K562 (cell line): Measurements from ENCODE around the gene NLRP9. TPM values are rescaled to one million over a fixed set of nuclear protein-coding genes. Genes with fewer than 3 reads are reported as not detected.
A peak's percentile ranks its signal among the peaks of the same experiment; 100 is the strongest.

Experiments used
- ATAC-seq: fragments of 200-7000 bp; cut with Tn5 transposase; 3 replicates; pipeline ENCODE4 v1.9.1; 2020; ENCODE audit warnings: moderate library complexity
- BruUV-seq: library from RNA; stranded (reverse); fragments of 400-500 nt; replicated peaks from 2 replicates; lab custom pipeline; 2021; lab: Mats Ljungman, UMichigan
- CTCF ChIA-PET: fragments of 300-600 bp; formaldehyde crosslinking; extraction: SDS; loops from one replicate; lab custom pipeline; 2021; ENCODE audit warnings: low intra/inter-chr PET ratio; lab: Yijun Ruan, JAX
- POLR2A ChIA-PET: fragments of 300-600, 350-650 bp; sonication (Branson Sonifier 250); formaldehyde crosslinking; extraction: SDS; loops from one replicate; lab custom pipeline; 2021; ENCODE audit warnings: antibody characterized with exemption, inconsistent platforms; lab: Yijun Ruan, JAX
- DNase-seq, 4 experiments: peaks; one replicate each; pipeline versions ENCODE4 v3.0.0 to v3.0.0-alpha.2; 2011 to 2018; ENCODE audit warnings: low spot score in 3 of 4, mixed read lengths in 3 of 4; ENCODE audit errors: extremely low read depth in 1 of 4
- FAIRE-seq: peaks from 2 replicates; lab custom pipeline; 2011; peaks lifted over from hg19 to GRCh38; lab: Jason Lieb, UNC
- H2AFZ ChIP-seq: 2 replicates; pipeline ENCODE4 v1.6.0; 2011; ENCODE audit warnings: low read depth, low read length, control low read depth, inconsistent platforms
- H3K27ac ChIP-seq: fragments of 200-600 bp; 3 replicates; pipeline ENCODE4 v1.8.0; 2011; ENCODE audit warnings: low read depth, mild to moderate bottlenecking, control low read depth, inconsistent platforms, low read length, moderate library complexity, mixed read lengths; ENCODE audit errors: extremely low read depth
- H3K27me3 ChIP-seq, 2 experiments: fragments of 300-600 bp in 1 of 2; 2 replicates in 1 of 2; 3 replicates in 1 of 2; pipeline versions ENCODE4 v1.6.0 to v1.8.0; 2011; ENCODE audit warnings: inconsistent platforms in 2 of 2, low read length in 2 of 2, mild to moderate bottlenecking in 1 of 2, mixed read lengths in 1 of 2, moderate library complexity in 1 of 2; ENCODE audit not compliant: control insufficient read depth in 2 of 2, insufficient read depth in 2 of 2
- H3K36me3 ChIP-seq: fragments of 300-600 bp; 3 replicates; pipeline ENCODE4 v1.8.0; 2011; ENCODE audit warnings: mild to moderate bottlenecking, low read length, inconsistent platforms; ENCODE audit not compliant: control insufficient read depth, insufficient read depth
- H3K4me1 ChIP-seq, 2 experiments: fragments of 200-600 bp in 1 of 2; replicated peaks in 1 of 2; 2 replicates in 1 of 2; 3 replicates in 1 of 2; pipeline versions ENCODE4 v1.5.1 to v1.8.0; 2011; ENCODE audit warnings: inconsistent platforms in 2 of 2, low read length in 2 of 2, mild to moderate bottlenecking in 1 of 2, mixed read lengths in 1 of 2, moderate library complexity in 1 of 2; ENCODE audit not compliant: control insufficient read depth in 2 of 2, insufficient read depth in 2 of 2
- H3K4me2 ChIP-seq: 2 replicates; pipeline ENCODE4 v1.6.1; 2011; ENCODE audit warnings: low read length, control low read depth, inconsistent platforms, mixed read lengths; ENCODE audit not compliant: insufficient read depth
- H3K4me3 ChIP-seq: fragments of 200-600 bp; sonication (generic), shearing (Covaris generic); 2 replicates; pipeline ENCODE4 v1.5.1; 2016; ENCODE audit warnings: control low read depth, inconsistent platforms
- H3K79me2 ChIP-seq: fragments of 200-600 bp; 3 replicates; pipeline ENCODE4 v1.8.0; 2011; ENCODE audit warnings: low read length, inconsistent platforms; ENCODE audit not compliant: control insufficient read depth, insufficient read depth
- H3K9ac ChIP-seq, 2 experiments: 2 replicates each; pipeline versions ENCODE4 v1.6.0 to v1.6.1; 2011; ENCODE audit warnings: low read depth in 2 of 2, low read length in 2 of 2, control low read depth in 1 of 2, inconsistent platforms in 1 of 2, mild to moderate bottlenecking in 1 of 2, mixed read lengths in 1 of 2; ENCODE audit not compliant: insufficient read depth in 1 of 2
- H3K9me1 ChIP-seq: one replicate; pipeline ENCODE4 v1.6.0; 2011; ENCODE audit warnings: inconsistent platforms, mild to moderate bottlenecking, low read length, moderate library complexity; ENCODE audit not compliant: control insufficient read depth, insufficient read depth
- H3K9me3 ChIP-seq: replicated peaks from 2 replicates; pipeline ENCODE4 v1.5.1; 2011; ENCODE audit warnings: low read depth, low read length, inconsistent platforms; ENCODE audit not compliant: control insufficient read depth, insufficient read depth
- H4K20me1 ChIP-seq: replicated peaks from 2 replicates; pipeline ENCODE4 v1.6.1; 2011; ENCODE audit warnings: low read length, inconsistent platforms, mixed read lengths; ENCODE audit not compliant: control insufficient read depth, insufficient read depth
- CREM ChIP-seq: IDR thresholded peaks from 2 replicates; pipeline ENCODE4 v1.6.1; 2014; ENCODE audit warnings: antibody characterized with exemption, low read depth
- CTCF ChIP-seq, 3 experiments: IDR thresholded peaks in 2 of 3; conservative IDR thresholded peaks in 1 of 3; 2 replicates each; pipeline ENCODE4 v1.5.1; 2011 to 2012; ENCODE audit warnings: low read length in 3 of 3, mild to moderate bottlenecking in 3 of 3, control low read depth in 2 of 3, improper control_type of control experiment in 1 of 3, inconsistent platforms in 1 of 3, low read depth in 1 of 3, mixed read lengths in 1 of 3, moderate library complexity in 1 of 3; ENCODE audit not compliant: insufficient read depth in 2 of 3
- RAD21 ChIP-seq, 2 experiments: fragments of 250-450 bp in 1 of 2; fragments of 450-650 bp in 1 of 2; sonication (Bioruptor Pico) in 1 of 2; formaldehyde crosslinking in 1 of 2; IDR thresholded peaks in 1 of 2; conservative IDR thresholded peaks in 1 of 2; 2 replicates each; pipeline versions ENCODE4 v1.4.0 to v1.8.0; 2020 to 2022; ENCODE audit warnings: mild to moderate bottlenecking in 2 of 2, moderate library complexity in 1 of 2
- REST ChIP-seq, 2 experiments: fragments of 450-650 bp; formaldehyde crosslinking in 1 of 2; IDR thresholded peaks; 2 replicates each; pipeline versions ENCODE4 v1.4.0 to v1.6.1; 2014 to 2020; ENCODE audit warnings: mild to moderate bottlenecking in 2 of 2, borderline replicate concordance in 1 of 2, low read depth in 1 of 2
- SMC3 ChIP-seq: conservative IDR thresholded peaks from 2 replicates; pipeline ENCODE4 v1.6.1; 2011; ENCODE audit warnings: low read depth, low read length, improper control_type of control experiment; ENCODE audit not compliant: insufficient read depth
- ZNF277 ChIP-seq: fragments of 250-450 bp; sonication (Bioruptor Pico); IDR thresholded peaks from 2 replicates; pipeline ENCODE4 v1.8.0; 2022; ENCODE audit warnings: inconsistent platforms, mild to moderate bottlenecking, moderate library complexity, borderline replicate concordance
- WGBS: fragments of 100-300 bp; shearing (Covaris generic); methylation state at CpG from one replicate; pipeline ENCODE4 v1.1.6; 2016; ENCODE audit warnings: low coverage, mixed read lengths; ENCODE audit not compliant: insufficient coverage; ENCODE audit errors: missing lambda C conversion rate; 5-methylcytosine and 5-hydroxymethylcytosine counted together
- in situ Hi-C: fragments of 300-500 bp; cut with MboI; formaldehyde crosslinking; loops from 4 replicates; pipeline ENCODE4 v1.15.0; 2018; ENCODE audit warnings: inconsistent platforms, mixed read lengths
- intact Hi-C: fragments of 100-400 bp; cut with micrococcal nuclease; formaldehyde crosslinking; loops from 2 replicates; pipeline ENCODE4 v1.14.2; 2022
- polyA plus RNA-seq, 8 experiments: library from polyadenylated mRNA; depleted of rRNA in 4 of 8; stranded (reverse) in 5 of 8; unstranded in 3 of 8; fragments of >200 nt; fragmentation: Nextera tagmentation in 2 of 8; fragmentation: Illumina TruSeq in 1 of 8; extraction: Ambion mirVana in 2 of 8; extraction: Trizol in 1 of 8; gene quantifications; 2 replicates each; pipeline versions ENCODE4 v1.2.1 to v1.2.3, GENCODE V29; 2011 to 2014; ENCODE audit warnings: inconsistent platforms in 1 of 8, missing spikeins in 1 of 8
- total RNA-seq, 7 experiments: library from RNA; depleted of rRNA in 6 of 7; stranded (reverse); fragments of >200 nt in 6 of 7; fragmentation: Illumina TruSeq in 2 of 7; extraction: Trizol in 2 of 7; gene quantifications; 2 replicates each; pipeline versions ENCODE4 v1.2.1 to v1.2.3, GENCODE V29; 2011 to 2021; ENCODE audit warnings: low replicate concordance in 1 of 7

Gene NLRP9
- total and polyA plus RNA-seq, 9 of the 15 experiments (the other 6 are each of a cell fraction or from before 2014, with no cell fraction given) = not detected

- H2AFZ ChIP-seq = no peak overlapping the region
- TF ChIP-seq RAD21 (CRISPR knock-in tag; conservative IDR thresholded peaks at IDR 0.05 in 1 of 2, IDR thresholded peaks at IDR 0.05 in 1 of 2) (peak in 1 of 2 experiments; percentile 60; a peak in 2 of 4 replicates), CTCF (IDR thresholded peaks at IDR 0.05 in 2 of 3, conservative IDR thresholded peaks at IDR 0.05 in 1 of 3; ENCODE audit: insufficient read depth in 2 of 3, low read depth in 1 of 3, low read length in 3 of 3) (peak; percentile 69 to 83 (median 73)), ZNF277 (no peak), CREM (0 out of 2 replicates have a peak, but pooled peaks have one; percentile 5), REST (IDR thresholded peaks at IDR 0.05; ENCODE audit: borderline replicate concordance) (peak; percentile 29; the same call in 1 of the 2 replicates), REST (CRISPR knock-in tag; IDR thresholded peaks at IDR 0.05; ENCODE audit: low read depth) (no peak), SMC3 (0 out of 2 replicates have a peak, but pooled peaks have one; percentile 28)
- TF ChIP-seq, all 486 proteins: peak for 5
- 0% methylated on average over 7 of the region's 7 CpGs for WGBS
- peaks cover 8 to 34% of the 10 kb centered on the region in 2 experiments for H3K27me3 ChIP-seq
- peak; percentile 6 for FAIRE-seq
- no peaks in the 10 kb centered on the region for H3K79me2 ChIP-seq
- no peak overlapping the region for H3K27ac ChIP-seq
- no peaks in the 10 kb centered on the region for H3K4me1 ChIP-seq
- in situ Hi-C loops (no loop called here), intact Hi-C loops (loop anchor here (2.0 kb wide), 1 partner anchor 31 kb away; no protein-coding TSS in a partner anchor)
- H3K36me3 ChIP-seq = no peaks in the 10 kb centered on the region
- no peaks in the 10 kb centered on the region for H3K9me3 ChIP-seq
- peak; percentile 36 to 59 (median 39) for DNase-seq
- H3K9me1 ChIP-seq = no peaks in the 10 kb centered on the region
- no peak overlapping the region for H3K9ac ChIP-seq
- H3K4me2 ChIP-seq = no peak overlapping the region
- H3K4me3 ChIP-seq = no peak overlapping the region
- ChIA-PET CTCF (interaction anchor here (0.6 kb wide), 1 partner anchor 475 kb away, joined by 3 read pairs; no protein-coding TSS in a partner anchor), POLR2A (interaction anchor here (0.6 kb wide), 2 partner anchors 153 to 231 kb away, joined by 3 read pairs; partner anchors contain the start of gene ZNF784)
- peak; percentile 80 for ATAC-seq
- no TSS peak for BruUV-seq
- H4K20me1 ChIP-seq = no peaks in the 10 kb centered on the region
These were observed 39.3 kb upstream of the NLRP9 start for GRCh38 chr19:55777528-55777927.
